PFSK-1 (cell line): ENCODE measurements around the gene ACYP1.

Experiments used
- FOXP2 ChIP-seq: optimal IDR thresholded peaks from 2 replicates; pipeline ENCODE3; 2011; ENCODE audit warnings: borderline replicate concordance, control low read depth, inconsistent platforms; ENCODE audit not compliant: insufficient read depth; ENCODE audit errors: extremely low read length, extremely low read depth
- POLR2AphosphoS5 ChIP-seq: IDR thresholded peaks from 2 replicates; pipeline ENCODE4 v1.6.1; 2012; ENCODE audit warnings: low read depth, mild to moderate bottlenecking, control low read depth, low read length, moderate library complexity
- REST ChIP-seq, 2 experiments: IDR thresholded peaks; 2 replicates each; pipeline versions ENCODE4 v1.6.1 to v1.8.0; 2011 to 2012; ENCODE audit warnings: low read depth in 2 of 2, low read length in 2 of 2, control low read depth in 1 of 2, inconsistent platforms in 1 of 2, mild to moderate bottlenecking in 1 of 2, moderate library complexity in 1 of 2; ENCODE audit not compliant: insufficient read depth in 1 of 2
- SIN3A ChIP-seq: IDR thresholded peaks from 2 replicates; pipeline ENCODE4 v1.6.1; 2012; ENCODE audit warnings: mild to moderate bottlenecking, low read length, moderate library complexity, borderline replicate concordance; ENCODE audit not compliant: insufficient read depth
- TAF1 ChIP-seq: IDR thresholded peaks from 2 replicates; pipeline ENCODE4 v1.6.1; 2012; ENCODE audit warnings: low read length, control low read depth, borderline replicate concordance; ENCODE audit not compliant: insufficient read depth

The ACYP1 gene

GRCh38 chr14:75041613-75042012 lies 22.2 kb downstream of the ACYP1 start:
- no peak for TF ChIP-seq SIN3A

- no peak for TF ChIP-seq REST (IDR thresholded peaks at IDR 0.05; ENCODE audit: insufficient read depth in 1 of 2, low read depth in 2 of 2, low read length in 2 of 2)
- no peak for TF ChIP-seq SIN3A
- no peak for TF ChIP-seq FOXP2
- TF ChIP-seq TAF1: no peak
- TF ChIP-seq POLR2AphosphoS5: no peak
Observed at GRCh38 chr14:75040959-75041358, 22.9 kb downstream of the ACYP1 start.

- TF ChIP-seq SIN3A (no peak), POLR2AphosphoS5 (no peak), REST (IDR thresholded peaks at IDR 0.05; ENCODE audit: insufficient read depth in 1 of 2, low read depth in 2 of 2, low read length in 2 of 2) (no peak), FOXP2 (no peak), TAF1 (no peak)
Observed at GRCh38 chr14:75040507-75040906, 23.3 kb downstream of the ACYP1 start.

- TF ChIP-seq TAF1: no peak
- no peak for TF ChIP-seq POLR2AphosphoS5
- TF ChIP-seq SIN3A: no peak
- no peak for TF ChIP-seq REST (IDR thresholded peaks at IDR 0.05; ENCODE audit: insufficient read depth in 1 of 2, low read depth in 2 of 2, low read length in 2 of 2)
- TF ChIP-seq FOXP2: no peak
Observed at GRCh38 chr14:75032939-75033338, 30.9 kb downstream of the ACYP1 start.

- no peak for TF ChIP-seq TAF1
- no peak for TF ChIP-seq SIN3A
- TF ChIP-seq POLR2AphosphoS5: no peak
- no peak for TF ChIP-seq FOXP2
- no peak for TF ChIP-seq REST (IDR thresholded peaks at IDR 0.05; ENCODE audit: insufficient read depth in 1 of 2, low read depth in 2 of 2, low read length in 2 of 2)
Observed at GRCh38 chr14:75030147-75030546, 33.7 kb downstream of the ACYP1 start.

- no peak for TF ChIP-seq SIN3A
Observed at GRCh38 chr14:75025876-75026275, 37.9 kb downstream of the ACYP1 start.
